ENCODE data around the gene HMGCS1. TPM values are rescaled to one million over a fixed set of nuclear protein-coding genes. Genes with fewer than 3 reads are reported as not detected.

Gene HMGCS1
- total and polyA plus RNA-seq, 9 of the 15 experiments (the other 6 are each of a cell fraction or from before 2014, with no cell fraction given), result 43.7 to 337 (median 111) TPM

DNA sequence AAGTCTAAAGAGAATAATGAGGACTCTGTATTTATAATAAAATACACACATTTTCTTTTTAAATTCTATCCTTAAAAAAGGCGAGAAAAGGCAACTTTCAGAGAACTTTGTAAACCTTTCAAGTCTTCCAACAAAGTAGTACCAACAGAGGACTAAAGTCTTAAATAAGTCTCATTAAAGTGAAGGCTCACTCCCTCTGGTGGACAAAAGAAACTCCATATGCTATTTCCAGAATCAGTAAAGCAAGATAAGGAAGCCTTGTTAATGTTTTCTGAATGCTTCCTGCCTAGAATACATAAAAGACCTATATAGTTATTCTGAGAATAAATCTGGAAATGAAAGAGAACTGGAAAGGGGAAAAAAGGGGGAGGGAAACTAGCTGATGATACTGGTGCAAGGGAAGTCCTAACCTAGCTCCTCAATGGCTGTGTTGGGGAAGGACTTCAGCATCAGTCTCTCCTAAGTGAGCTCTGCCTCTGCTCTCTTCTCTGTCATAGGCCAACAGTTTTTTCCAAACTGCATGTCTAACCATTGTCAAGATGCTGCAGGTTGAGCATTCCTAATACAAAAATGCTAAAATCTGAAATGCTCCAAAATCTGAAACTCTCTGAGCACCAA lies 7.2 kb downstream of the HMGCS1 start (continued):
- TF ChIP-seq DEAF1 (CRISPR knock-in tag; IDR thresholded peaks at IDR 0.05), result peak; percentile 68; the same call in 1 of the 2 replicates
- TF ChIP-seq, protein P1, sequence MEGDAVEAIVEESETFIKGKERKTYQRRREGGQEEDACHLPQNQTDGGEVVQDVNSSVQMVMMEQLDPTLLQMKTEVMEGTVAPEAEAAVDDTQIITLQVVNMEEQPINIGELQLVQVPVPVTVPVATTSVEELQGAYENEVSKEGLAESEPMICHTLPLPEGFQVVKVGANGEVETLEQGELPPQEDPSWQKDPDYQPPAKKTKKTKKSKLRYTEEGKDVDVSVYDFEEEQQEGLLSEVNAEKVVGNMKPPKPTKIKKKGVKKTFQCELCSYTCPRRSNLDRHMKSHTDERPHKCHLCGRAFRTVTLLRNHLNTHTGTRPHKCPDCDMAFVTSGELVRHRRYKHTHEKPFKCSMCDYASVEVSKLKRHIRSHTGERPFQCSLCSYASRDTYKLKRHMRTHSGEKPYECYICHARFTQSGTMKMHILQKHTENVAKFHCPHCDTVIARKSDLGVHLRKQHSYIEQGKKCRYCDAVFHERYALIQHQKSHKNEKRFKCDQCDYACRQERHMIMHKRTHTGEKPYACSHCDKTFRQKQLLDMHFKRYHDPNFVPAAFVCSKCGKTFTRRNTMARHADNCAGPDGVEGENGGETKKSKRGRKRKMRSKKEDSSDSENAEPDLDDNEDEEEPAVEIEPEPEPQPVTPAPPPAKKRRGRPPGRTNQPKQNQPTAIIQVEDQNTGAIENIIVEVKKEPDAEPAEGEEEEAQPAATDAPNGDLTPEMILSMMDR (IDR thresholded peaks at IDR 0.05 in 2 of 3, conservative IDR thresholded peaks at IDR 0.05 in 1 of 3; ENCODE audit: insufficient read depth in 2 of 3, low read depth in 1 of 3, low read length in 3 of 3), result peak; percentile 62 to 83 (median 72); a peak in 5 of 6 replicates
- TF ChIP-seq GATA2 (CRISPR knock-in tag; IDR thresholded peaks at IDR 0.05), result 0 out of 2 replicates have a peak, but pooled peaks have one; percentile 10
- TF ChIP-seq CAMTA2 (CRISPR knock-in tag; conservative IDR thresholded peaks at IDR 0.05), result no peak
- 0 out of 2 replicates have a peak, but pooled peaks have one; percentile 9 for TF ChIP-seq TCF3 (CRISPR knock-in tag; IDR thresholded peaks at IDR 0.05)
- TF ChIP-seq, protein P2, sequence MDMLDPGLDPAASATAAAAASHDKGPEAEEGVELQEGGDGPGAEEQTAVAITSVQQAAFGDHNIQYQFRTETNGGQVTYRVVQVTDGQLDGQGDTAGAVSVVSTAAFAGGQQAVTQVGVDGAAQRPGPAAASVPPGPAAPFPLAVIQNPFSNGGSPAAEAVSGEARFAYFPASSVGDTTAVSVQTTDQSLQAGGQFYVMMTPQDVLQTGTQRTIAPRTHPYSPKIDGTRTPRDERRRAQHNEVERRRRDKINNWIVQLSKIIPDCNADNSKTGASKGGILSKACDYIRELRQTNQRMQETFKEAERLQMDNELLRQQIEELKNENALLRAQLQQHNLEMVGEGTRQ (CRISPR knock-in tag; IDR thresholded peaks at IDR 0.05), result no peak
- no peak for TF ChIP-seq POLR2AphosphoS5 (IDR thresholded peaks at IDR 0.05; ENCODE audit: control insufficient read depth, insufficient read depth, low read depth, low read length)
- TF ChIP-seq RAD21 (CRISPR knock-in tag; conservative IDR thresholded peaks at IDR 0.05 in 1 of 2, IDR thresholded peaks at IDR 0.05 in 1 of 2), result peak; percentile 83 to 85
